Transverse colon (tissue), 4 donors: Measurements from ENCODE around the gene P2RY1. TPM values are rescaled to one million over a fixed set of nuclear protein-coding genes. Genes with fewer than 3 reads are reported as not detected.

ENCODE experiments used
- DNase-seq: peaks from one replicate; pipeline ENCODE4 v3.0.0-alpha.2; 2019
- H3K27ac ChIP-seq, 4 donors: fragments of 200-600 bp; sonication (generic); 2 replicates each; pipeline ENCODE4 v1.5.1; 2016 to 2018; ENCODE audit warnings: inconsistent platforms in 4 of 4
- H3K27me3 ChIP-seq: fragments of 200-600 bp; sonication (generic); 2 replicates; pipeline ENCODE4 v1.5.1; 2017; ENCODE audit warnings: inconsistent platforms
- H3K36me3 ChIP-seq, 4 donors: fragments of 200-600 bp; sonication (generic); 2 replicates each; pipeline ENCODE4 v1.5.1; 2017 to 2019; ENCODE audit warnings: inconsistent platforms in 4 of 4
- H3K4me1 ChIP-seq, 4 donors: fragments of 200-600 bp; sonication (generic); 2 replicates each; pipeline ENCODE4 v1.5.1; 2017 to 2020; ENCODE audit warnings: inconsistent platforms in 4 of 4
- H3K4me3 ChIP-seq, 4 donors: fragments of 200-600 bp; sonication (generic); 1 replicate in 1 of 4; 2 replicates in 3 of 4; pipeline versions ENCODE4 v1.5.1 to v1.6.1; 2017 to 2019; ENCODE audit warnings: inconsistent platforms in 4 of 4
- H3K9me3 ChIP-seq, 2 donors: fragments of 200-600 bp; sonication (generic); 2 replicates each; pipeline ENCODE4 v1.5.1; 2017 to 2019; ENCODE audit warnings: inconsistent platforms in 2 of 2
- EP300 ChIP-seq: sonication (generic); formaldehyde crosslinking; IDR thresholded peaks from one replicate; pipeline ENCODE4 v1.6.1; 2017; ENCODE audit warnings: antibody characterized with exemption, low read depth
- POLR2A ChIP-seq: fragments of 450-650 bp; IDR thresholded peaks from one replicate; pipeline ENCODE4 v1.6.1; 2016; ENCODE audit warnings: antibody characterized with exemption, mild to moderate bottlenecking, moderate library complexity
- POLR2AphosphoS5 ChIP-seq, 3 donors: sonication (generic); formaldehyde crosslinking; IDR thresholded peaks; one replicate each; pipeline ENCODE4 v1.6.1; 2016; ENCODE audit warnings: antibody characterized with exemption in 3 of 3
- WGBS, 2 donors: methylation state at CpG; one replicate each; pipeline ENCODE4 v1.1.5; 2018; ENCODE audit warnings: low coverage in 1 of 2; 5-methylcytosine and 5-hydroxymethylcytosine counted together
- in situ Hi-C, 4 donors: fragments of 200-750 bp; cut with MboI; loops; one replicate each; pipeline versions ENCODE4 v1.15.0 to v1.15.1; 2017; ENCODE audit warnings: low sequenced_read_pairs in 3 of 4, low pct_ligation_motif_present in 1 of 4, low pct_unique_long_range_greater_than_20kb in 1 of 4
- intact Hi-C: fragments of 100-400 bp; cut with DNase I; formaldehyde crosslinking; loops from one replicate; pipeline ENCODE4 v1.15.1; 2023; ENCODE audit warnings: low total_unique reads
- small RNA-seq, 4 donors: library from RNA; depleted of rRNA; stranded (forward); fragments of <200 nt; gene quantifications; one replicate each; pipeline ENCODE3, GENCODE V24; 2016
- total RNA-seq, 4 donors: library from RNA; depleted of rRNA; stranded (reverse); fragments of >200 nt; gene quantifications; one replicate each; pipeline ENCODE4 v1.1.0, GENCODE V29; 2016
- TF ChIP-seq, protein P1 (sequence below), 5 experiments: fragments of 200-600 bp in 3 of 5; fragments of 450-650 bp in 2 of 5; sonication (generic) in 3 of 5; IDR thresholded peaks; 1 replicate in 2 of 5; 2 replicates in 3 of 5; pipeline ENCODE4 v1.5.1; 2016 to 2017; ENCODE audit warnings: antibody characterized with exemption in 5 of 5, inconsistent platforms in 3 of 5, mild to moderate bottlenecking in 2 of 5, moderate library complexity in 1 of 5

P2RY1 gene
- total RNA-seq, 4 donors from 2014 or later: 22.3 to 37.0 (median 32.7) TPM

DNA sequence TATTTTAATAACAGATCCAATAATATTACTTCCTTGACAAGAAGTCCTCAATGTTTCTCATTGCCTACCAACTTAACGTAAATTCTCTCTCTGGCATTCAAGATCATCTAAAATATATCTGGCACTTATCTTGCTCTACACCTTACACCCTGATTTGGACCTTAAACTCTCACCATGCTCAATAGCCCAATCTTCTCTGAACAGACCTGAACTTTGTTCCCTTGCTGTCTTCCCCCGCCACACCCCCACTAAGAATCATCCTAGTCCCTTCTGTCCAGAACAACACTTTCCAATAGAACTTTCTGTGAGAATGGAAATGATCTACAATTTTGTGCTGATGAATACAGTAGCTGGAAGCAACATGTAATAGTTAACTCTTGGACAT is 44.9 kb downstream of the P2RY1 start:
- Histone ChIP-seq H3K27ac (no peak overlapping the region), H3K4me3 (no peak overlapping the region), H3K27me3 (no peaks in the 10 kb centered on the region), H3K4me1 (no peaks in the 10 kb centered on the region), H3K9me3 (no peaks in the 10 kb centered on the region), H3K36me3 (no peaks in the 10 kb centered on the region)
- in situ Hi-C loops (no loop called here), intact Hi-C loops (loop anchor here (10.0 kb wide), 1 partner anchor 375 kb away; no protein-coding TSS in a partner anchor)
- TF ChIP-seq POLR2A: no peak
- no peak for TF ChIP-seq POLR2AphosphoS5 (IDR thresholded peaks at IDR 0.05)
- TF ChIP-seq, protein P1, sequence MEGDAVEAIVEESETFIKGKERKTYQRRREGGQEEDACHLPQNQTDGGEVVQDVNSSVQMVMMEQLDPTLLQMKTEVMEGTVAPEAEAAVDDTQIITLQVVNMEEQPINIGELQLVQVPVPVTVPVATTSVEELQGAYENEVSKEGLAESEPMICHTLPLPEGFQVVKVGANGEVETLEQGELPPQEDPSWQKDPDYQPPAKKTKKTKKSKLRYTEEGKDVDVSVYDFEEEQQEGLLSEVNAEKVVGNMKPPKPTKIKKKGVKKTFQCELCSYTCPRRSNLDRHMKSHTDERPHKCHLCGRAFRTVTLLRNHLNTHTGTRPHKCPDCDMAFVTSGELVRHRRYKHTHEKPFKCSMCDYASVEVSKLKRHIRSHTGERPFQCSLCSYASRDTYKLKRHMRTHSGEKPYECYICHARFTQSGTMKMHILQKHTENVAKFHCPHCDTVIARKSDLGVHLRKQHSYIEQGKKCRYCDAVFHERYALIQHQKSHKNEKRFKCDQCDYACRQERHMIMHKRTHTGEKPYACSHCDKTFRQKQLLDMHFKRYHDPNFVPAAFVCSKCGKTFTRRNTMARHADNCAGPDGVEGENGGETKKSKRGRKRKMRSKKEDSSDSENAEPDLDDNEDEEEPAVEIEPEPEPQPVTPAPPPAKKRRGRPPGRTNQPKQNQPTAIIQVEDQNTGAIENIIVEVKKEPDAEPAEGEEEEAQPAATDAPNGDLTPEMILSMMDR (IDR thresholded peaks at IDR 0.05): no peak
- TF ChIP-seq EP300: no peak
- no peak for DNase-seq
- WGBS, 2 donors: 90 to 94% methylated on average over 2 of the region's 2 CpGs

DNA sequence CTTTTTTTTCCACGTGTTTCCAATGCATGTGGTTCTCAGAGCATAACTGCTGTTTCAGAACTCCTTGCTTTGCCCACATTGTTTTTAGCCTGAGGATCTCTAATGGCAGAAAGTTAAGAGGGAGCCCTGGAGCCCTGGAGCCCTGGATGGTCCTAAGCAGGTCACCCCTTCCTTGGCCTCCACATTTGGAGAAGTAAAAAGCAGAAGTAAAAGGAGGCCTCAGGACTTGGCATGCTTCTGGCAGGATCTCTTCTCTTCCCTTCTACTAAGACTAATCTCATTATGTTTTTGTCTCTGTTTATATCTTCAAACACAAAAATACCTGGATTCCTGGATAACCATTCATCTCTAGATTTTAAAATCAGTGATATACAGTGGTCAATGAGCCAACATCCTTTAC is 50.1 kb downstream of the P2RY1 start:
- no peaks in the 10 kb centered on the region for H3K4me1 ChIP-seq
- intact Hi-C loops: no loop called here
- WGBS, 2 donors: 67 to 82% methylated on average over 1 of the region's 1 CpG

More for the DNA sequence above, 50.1 kb downstream of the P2RY1 start:
- no peak for DNase-seq
- TF ChIP-seq POLR2AphosphoS5 (IDR thresholded peaks at IDR 0.05) (no peak), EP300 (no peak), POLR2A (no peak)
- TF ChIP-seq, protein P1 (IDR thresholded peaks at IDR 0.05): no peak
- H3K36me3 ChIP-seq: no peaks in the 10 kb centered on the region
- no peak overlapping the region for H3K27ac ChIP-seq
- in situ Hi-C loops: no loop called here
- no peak overlapping the region for H3K4me3 ChIP-seq
- H3K9me3 ChIP-seq: no peaks in the 10 kb centered on the region
- no peaks in the 10 kb centered on the region for H3K27me3 ChIP-seq

Small RNA genes within 50 kb of the gene (small RNA-seq; reads per million reads assigned to genes)
- 0 reads per million in 4 donors for gene ATP5MGP5
